HCT116 (cell line): ENCODE results near the gene WWOX. TPM values are rescaled to one million over a fixed set of nuclear protein-coding genes. Genes with fewer than 3 reads are reported as not detected.

Experiments used
- ATAC-seq: fragments of 200-7000 bp; cut with Tn5 transposase; 2 replicates; pipeline ENCODE4 v1.9.1; 2020; ENCODE audit warnings: mild to moderate bottlenecking, moderate library complexity
- BruUV-seq: library from RNA; stranded (reverse); fragments of 400-500 nt; replicated peaks from 2 replicates; lab custom pipeline; 2021; lab: Mats Ljungman, UMichigan
- CTCF ChIA-PET: fragments of 300-600 bp; sonication (Branson Sonifier 250); formaldehyde crosslinking; loops from one replicate; lab custom pipeline; 2021; ENCODE audit warnings: antibody characterized with exemption; lab: Charles Lee
- POLR2A ChIA-PET: fragments of 300-600, 350-600 bp; sonication (Branson Sonifier 250); formaldehyde crosslinking; loops from one replicate; lab custom pipeline; 2021; ENCODE audit warnings: antibody characterized with exemption; lab: Charles Lee
- RAD21 ChIA-PET, 2 experiments: fragments of 300-600 bp; sonication (Branson Sonifier 250); formaldehyde crosslinking; loops; one replicate each; lab custom pipeline; 2023; ENCODE audit warnings: low total read pairs in 2 of 2; ENCODE audit not compliant: uncharacterized antibody in 2 of 2, unreplicated experiment in 2 of 2, low non-redundant PET in 1 of 2; lab: Charles Lee
- DNase-seq: peaks from one replicate; pipeline ENCODE4 v3.0.0-alpha.2; 2010; ENCODE audit warnings: low read depth, low spot score
- H2AFZ ChIP-seq: fragments of 200-600 bp; shearing (Covaris generic), sonication (generic); 2 replicates; pipeline ENCODE4 v1.6.1; 2017; ENCODE audit warnings: low read depth, mixed run types, mixed read lengths, antibody characterized with exemption, low read length; ENCODE audit not compliant: poor library complexity, severe bottlenecking
- H3K27ac ChIP-seq: 2 replicates; pipeline ENCODE4 v1.5.1; 2012; ENCODE audit warnings: low read depth, low read length
- H3K27me3 ChIP-seq: fragments of 200-600 bp; sonication (generic); 2 replicates; pipeline ENCODE4 v1.6.1; 2016; ENCODE audit warnings: mixed run types, low read length, mixed read lengths; ENCODE audit not compliant: insufficient read depth
- H3K36me3 ChIP-seq, 2 experiments: fragments of 200-500 bp in 1 of 2; fragments of 200-600 bp in 1 of 2; sonication (Bioruptor generic) in 1 of 2; sonication (generic) in 1 of 2; 2 replicates each; pipeline versions ENCODE4 v1.5.1 to v1.6.1; 2014 to 2016; ENCODE audit warnings: low read length in 2 of 2, inconsistent platforms in 1 of 2, mixed read lengths in 1 of 2, mixed run types in 1 of 2; ENCODE audit not compliant: insufficient read depth in 2 of 2, control insufficient read depth in 1 of 2
- H3K4me1 ChIP-seq, 2 experiments: fragments of 200-600 bp in 1 of 2; sonication (generic) in 1 of 2; 2 replicates each; pipeline versions ENCODE4 v1.5.1 to v1.6.1; 2012 to 2017; ENCODE audit warnings: low read length in 2 of 2, inconsistent platforms in 1 of 2, mild to moderate bottlenecking in 1 of 2, mixed read lengths in 1 of 2, mixed run types in 1 of 2, moderate library complexity in 1 of 2; ENCODE audit not compliant: insufficient read depth in 2 of 2, control insufficient read depth in 1 of 2
- H3K4me2 ChIP-seq: fragments of 200-600 bp; sonication (generic); 2 replicates; pipeline ENCODE4 v1.6.1; 2017; ENCODE audit warnings: mixed run types, low read length, mixed read lengths
- H3K4me3 ChIP-seq, 2 experiments: fragments of 200-600 bp in 1 of 2; sonication (generic) in 1 of 2; replicated peaks in 1 of 2; 2 replicates each; pipeline ENCODE4 v1.5.1; 2011 to 2016; ENCODE audit warnings: low read length in 2 of 2, control low read depth in 1 of 2, low read depth in 1 of 2, mild to moderate bottlenecking in 1 of 2, mixed read lengths in 1 of 2, mixed run types in 1 of 2
- H3K79me2 ChIP-seq: fragments of 200-600 bp; sonication (generic); 2 replicates; pipeline ENCODE4 v1.6.1; 2017; ENCODE audit warnings: mild to moderate bottlenecking, mixed run types, low read length, moderate library complexity, mixed read lengths; ENCODE audit not compliant: insufficient read depth
- H3K9ac ChIP-seq: fragments of 200-600 bp; sonication (generic); 2 replicates; pipeline ENCODE4 v1.6.1; 2016; ENCODE audit warnings: low read length, mixed read lengths
- H3K9me2 ChIP-seq: fragments of 200-600 bp; sonication (generic), shearing (Covaris generic); 2 replicates; pipeline ENCODE4 v1.6.1; 2017; ENCODE audit warnings: mixed run types, mild to moderate bottlenecking, moderate library complexity; ENCODE audit not compliant: insufficient read depth
- H3K9me3 ChIP-seq, 2 experiments: fragments of 200-500 bp in 1 of 2; fragments of 200-600 bp in 1 of 2; sonication (Bioruptor generic) in 1 of 2; sonication (generic) in 1 of 2; 2 replicates each; pipeline ENCODE4 v1.6.1; 2014 to 2017; ENCODE audit warnings: low read length in 2 of 2, mixed read lengths in 2 of 2, inconsistent platforms in 1 of 2, low read depth in 1 of 2, mild to moderate bottlenecking in 1 of 2, mixed run types in 1 of 2, moderate library complexity in 1 of 2; ENCODE audit not compliant: control insufficient read depth in 1 of 2, insufficient read depth in 1 of 2
- H4K20me1 ChIP-seq: fragments of 200-600 bp; sonication (generic), shearing (Covaris generic); 2 replicates; pipeline ENCODE4 v1.6.1; 2017; ENCODE audit warnings: mixed run types, mild to moderate bottlenecking, moderate library complexity; ENCODE audit not compliant: insufficient read depth
- FOSL1 ChIP-seq: IDR thresholded peaks from 2 replicates; pipeline ENCODE4 v1.6.1; 2012; ENCODE audit warnings: low read depth
- POLR2A ChIP-seq: IDR thresholded peaks from 2 replicates; pipeline ENCODE4 v1.7.0; 2011; ENCODE audit warnings: borderline replicate concordance; ENCODE audit not compliant: insufficient read depth, insufficient read length; ENCODE audit errors: extremely low read depth
- POLR2AphosphoS5 ChIP-seq: IDR thresholded peaks from 2 replicates; pipeline ENCODE4 v1.6.1; 2011; ENCODE audit warnings: mild to moderate bottlenecking, low read depth, low read length, moderate library complexity
- REST ChIP-seq: IDR thresholded peaks from 2 replicates; pipeline ENCODE4 v1.6.1; 2012; ENCODE audit warnings: low read depth
- SP1 ChIP-seq: IDR thresholded peaks from 2 replicates; pipeline ENCODE4 v1.6.1; 2012; ENCODE audit warnings: low read depth
- YY1 ChIP-seq: IDR thresholded peaks from 2 replicates; pipeline ENCODE4 v1.6.1; 2011; ENCODE audit warnings: low read length, low read depth, moderate library complexity, mild to moderate bottlenecking; ENCODE audit not compliant: insufficient replicate concordance; ENCODE audit errors: extremely low read depth
- ZNF274 ChIP-seq: fragments of 200-500 bp; sonication (Bioruptor generic); IDR thresholded peaks from 2 replicates; pipeline ENCODE4 v1.6.1; 2014; ENCODE audit warnings: mild to moderate bottlenecking, low read depth, low read length, inconsistent platforms
- intact Hi-C: fragments of 100-400 bp; cut with micrococcal nuclease; formaldehyde crosslinking; loops from 2 replicates; pipeline ENCODE4 v1.10.0; 2022
- total RNA-seq: library from RNA; stranded (reverse); gene quantifications from one replicate; pipeline ENCODE4 v1.2.1, GENCODE V29; 2021; ENCODE audit not compliant: unreplicated experiment

Gene WWOX
- total RNA-seq, 1 experiment from 2014 or later: 13.7 TPM

GRCh38 chr16:78494105-78494504 is 394.7 kb downstream of the WWOX start:
- RAD21 ChIA-PET: no interaction called here
- ATAC-seq: no peak

More at GRCh38 chr16:78494105-78494504, 394.7 kb downstream of the WWOX start:
- Histone ChIP-seq H3K36me3 (no peaks in the 10 kb centered on the region), H3K27ac (no peak overlapping the region), H3K9ac (no peak overlapping the region), H3K4me2 (no peak overlapping the region), H4K20me1 (no peaks in the 10 kb centered on the region), H3K9me2 (no peaks in the 10 kb centered on the region), H3K27me3 (no peaks in the 10 kb centered on the region), H3K79me2 (no peaks in the 10 kb centered on the region), H3K4me1 (no peaks in the 10 kb centered on the region), H2AFZ (no peak overlapping the region), H3K4me3 (no peak overlapping the region), H3K9me3 (no peaks in the 10 kb centered on the region)
- ChIA-PET POLR2A (no interaction called here), CTCF (no interaction called here)
- TF ChIP-seq ZNF274 (no peak), YY1 (no peak), FOSL1 (no peak), POLR2AphosphoS5 (no peak), SP1 (no peak), REST (no peak), POLR2A (no peak)
- intact Hi-C loops: no loop called here
- no peak for DNase-seq
- no TSS peak for BruUV-seq
